Skeletal muscle satellite cell (primary cell): ENCODE data around the gene ANKRD12.

Experiments used
- H3K27me3 ChIP-seq: 2 replicates; pipeline ENCODE4 v1.7.0; 2013; ENCODE audit warnings: low read length; ENCODE audit not compliant: control insufficient read depth, insufficient read depth
- H3K36me3 ChIP-seq: 2 replicates; pipeline ENCODE4 v1.7.0; 2013; ENCODE audit warnings: mild to moderate bottlenecking, control low read depth, low read length; ENCODE audit not compliant: insufficient read depth
- H3K4me1 ChIP-seq: 2 replicates; pipeline ENCODE4 v1.7.0; 2013; ENCODE audit warnings: low read length; ENCODE audit not compliant: control insufficient read depth, insufficient read depth
- H3K4me2 ChIP-seq: 2 replicates; pipeline ENCODE4 v1.7.0; 2013; ENCODE audit warnings: mild to moderate bottlenecking, low read length
- H3K4me3 ChIP-seq: 2 replicates; pipeline ENCODE4 v1.7.0; 2013; ENCODE audit warnings: low read length
- H3K9ac ChIP-seq: 2 replicates; pipeline ENCODE4 v1.7.0; 2013; ENCODE audit warnings: mild to moderate bottlenecking, low read depth, low read length, moderate library complexity
- H3K9me3 ChIP-seq: replicated peaks from 2 replicates; pipeline ENCODE4 v1.7.0; 2013; ENCODE audit warnings: mild to moderate bottlenecking, control low read depth, low read length

Gene ANKRD12

GRCh38 chr18:9108911-9109310 lies 27.7 kb upstream of the ANKRD12 start:
- peak overlapping the region; percentile 51 for H3K9ac ChIP-seq
- H3K4me1 ChIP-seq, result peaks cover 69% of the 10 kb centered on the region
- no peaks in the 10 kb centered on the region for H3K27me3 ChIP-seq
- no peak overlapping the region for H3K4me3 ChIP-seq
- peak overlapping the region; percentile 53 for H3K4me2 ChIP-seq
- no peaks in the 10 kb centered on the region for H3K9me3 ChIP-seq
- peaks cover 9% of the 10 kb centered on the region for H3K36me3 ChIP-seq

GRCh38 chr18:9109523-9109922 lies 27.1 kb upstream of the ANKRD12 start:
- H3K4me3 ChIP-seq, result no peak overlapping the region
- H3K9ac ChIP-seq, result peak overlapping the region; percentile 51
- H3K9me3 ChIP-seq, result no peaks in the 10 kb centered on the region
- H3K27me3 ChIP-seq, result no peaks in the 10 kb centered on the region
- peaks cover 9% of the 10 kb centered on the region for H3K36me3 ChIP-seq
- peaks cover 64% of the 10 kb centered on the region for H3K4me1 ChIP-seq
- peak overlapping the region; percentile 53 for H3K4me2 ChIP-seq

GRCh38 chr18:9113468-9114149 lies 23.0 kb upstream of the ANKRD12 start:
- Histone ChIP-seq H3K9ac (no peak overlapping the region), H3K36me3 (peaks cover 15% of the 10 kb centered on the region), H3K4me1 (peaks cover 67% of the 10 kb centered on the region), H3K27me3 (no peaks in the 10 kb centered on the region), H3K4me3 (no peak overlapping the region), H3K9me3 (no peaks in the 10 kb centered on the region), H3K4me2 (no peak overlapping the region)

GRCh38 chr18:9115984-9116383 lies 20.6 kb upstream of the ANKRD12 start:
- peaks cover 33% of the 10 kb centered on the region for H3K36me3 ChIP-seq
- H3K4me3 ChIP-seq, result no peak overlapping the region
- H3K4me1 ChIP-seq, result peaks cover 53% of the 10 kb centered on the region
- H3K4me2 ChIP-seq, result peak overlapping the region; percentile 28
- H3K9ac ChIP-seq, result peak overlapping the region; percentile 28
- H3K27me3 ChIP-seq, result no peaks in the 10 kb centered on the region
- H3K9me3 ChIP-seq, result no peaks in the 10 kb centered on the region

DNA sequence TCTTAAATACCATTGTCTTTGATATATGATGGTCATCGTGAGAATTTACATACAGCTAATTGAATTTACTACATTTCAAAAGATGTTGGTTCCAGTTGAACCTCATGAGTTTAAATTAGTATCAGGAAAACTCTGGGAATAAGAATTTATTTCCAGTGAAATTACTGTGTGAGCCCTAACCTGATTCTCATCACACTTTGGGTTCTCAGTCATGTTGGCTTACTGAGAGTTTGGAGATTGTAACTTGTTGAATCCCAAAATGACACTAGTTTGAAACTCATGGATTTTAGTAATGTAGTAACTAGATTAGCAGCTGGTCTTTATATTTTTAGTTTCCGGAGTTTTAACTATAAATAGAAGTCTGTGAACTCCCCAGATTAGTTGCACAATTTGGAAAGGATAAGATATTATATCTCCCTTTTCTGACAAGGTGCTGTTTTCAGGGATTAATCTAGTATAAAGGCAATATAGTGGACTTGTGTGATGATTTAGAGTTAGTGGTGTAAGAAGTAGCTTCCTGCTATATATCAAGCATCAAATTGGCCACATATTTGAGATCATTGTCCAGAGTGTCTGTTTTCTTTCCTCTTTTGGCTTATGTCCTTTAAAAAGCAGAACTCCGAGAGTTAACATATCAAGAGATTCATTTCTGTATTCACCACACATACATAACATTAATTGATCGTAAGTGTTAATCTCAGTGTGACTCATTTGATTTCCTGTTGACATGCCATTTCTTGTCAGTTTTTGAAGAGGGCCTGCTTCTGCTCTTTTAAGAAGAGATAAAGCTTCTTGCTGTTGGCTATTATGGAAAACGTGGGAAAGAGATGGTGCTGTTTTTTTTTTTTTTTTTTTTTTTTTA lies 18.4 kb upstream of the ANKRD12 start:
- peak overlapping the region; percentile 60 for H3K4me3 ChIP-seq

GRCh38 chr18:9120796-9121195 lies 15.8 kb upstream of the ANKRD12 start:
- H3K4me1 ChIP-seq, result peaks cover 46% of the 10 kb centered on the region
- H3K4me2 ChIP-seq, result no peak overlapping the region
- H3K4me3 ChIP-seq, result no peak overlapping the region
- no peak overlapping the region for H3K9ac ChIP-seq
- no peaks in the 10 kb centered on the region for H3K27me3 ChIP-seq
- no peaks in the 10 kb centered on the region for H3K9me3 ChIP-seq
- H3K36me3 ChIP-seq, result peaks cover 52% of the 10 kb centered on the region

More for the DNA sequence above, 18.4 kb upstream of the ANKRD12 start:
- H3K9ac ChIP-seq, result peak overlapping the region; percentile 56
- no peaks in the 10 kb centered on the region for H3K27me3 ChIP-seq
- peaks cover 44% of the 10 kb centered on the region for H3K36me3 ChIP-seq
- H3K4me2 ChIP-seq, result peak overlapping the region; percentile 78
- H3K4me1 ChIP-seq, result peaks cover 49% of the 10 kb centered on the region
- no peaks in the 10 kb centered on the region for H3K9me3 ChIP-seq

- H3K4me3 ChIP-seq, result no peak overlapping the region
- peaks cover 20% of the 10 kb centered on the region for H3K4me1 ChIP-seq
- no peaks in the 10 kb centered on the region for H3K9me3 ChIP-seq
- H3K4me2 ChIP-seq, result no peak overlapping the region
- peaks cover 73% of the 10 kb centered on the region for H3K36me3 ChIP-seq
- no peak overlapping the region for H3K9ac ChIP-seq
- H3K27me3 ChIP-seq, result no peaks in the 10 kb centered on the region
Observed at GRCh38 chr18:9123520-9123919, 13.1 kb upstream of the ANKRD12 start.

DNA sequence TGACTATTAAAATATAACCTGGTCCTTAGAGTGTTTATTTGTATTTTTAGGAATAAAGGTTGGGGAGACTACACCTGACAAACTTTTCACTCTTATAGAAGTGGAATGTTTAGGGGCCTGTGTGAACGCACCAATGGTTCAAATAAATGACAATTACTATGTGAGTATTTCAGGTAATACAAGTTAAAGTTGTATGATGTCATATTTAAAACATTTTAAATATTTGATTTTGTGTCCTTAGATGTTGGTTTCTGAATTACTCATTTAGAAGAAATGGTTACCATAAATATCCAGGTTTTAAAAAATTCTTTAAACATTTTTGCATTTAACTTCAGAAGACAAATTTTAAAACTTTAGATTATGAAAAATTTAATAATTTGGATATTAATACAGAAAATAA lies 11.8 kb upstream of the ANKRD12 start:
- Histone ChIP-seq H3K9ac (peak overlapping the region; percentile 14), H3K9me3 (no peaks in the 10 kb centered on the region), H3K4me3 (no peak overlapping the region), H3K4me1 (peaks cover 11% of the 10 kb centered on the region), H3K36me3 (peaks cover 66% of the 10 kb centered on the region), H3K4me2 (no peak overlapping the region), H3K27me3 (no peaks in the 10 kb centered on the region)

GRCh38 chr18:9126337-9126736 lies 10.2 kb upstream of the ANKRD12 start:
- H3K9ac ChIP-seq, result no peak overlapping the region
- H3K9me3 ChIP-seq, result no peaks in the 10 kb centered on the region
- no peaks in the 10 kb centered on the region for H3K27me3 ChIP-seq
- H3K36me3 ChIP-seq, result peaks cover 64% of the 10 kb centered on the region
- peaks cover 14% of the 10 kb centered on the region for H3K4me1 ChIP-seq
- no peak overlapping the region for H3K4me2 ChIP-seq
- no peak overlapping the region for H3K4me3 ChIP-seq

GRCh38 chr18:9130195-9130594 lies 6.4 kb upstream of the ANKRD12 start:
- Histone ChIP-seq H3K36me3 (peaks cover 65% of the 10 kb centered on the region), H3K4me1 (peaks cover 5% of the 10 kb centered on the region), H3K9me3 (no peaks in the 10 kb centered on the region), H3K27me3 (no peaks in the 10 kb centered on the region), H3K4me2 (no peak overlapping the region), H3K4me3 (no peak overlapping the region), H3K9ac (peak overlapping the region; percentile 9)

DNA sequence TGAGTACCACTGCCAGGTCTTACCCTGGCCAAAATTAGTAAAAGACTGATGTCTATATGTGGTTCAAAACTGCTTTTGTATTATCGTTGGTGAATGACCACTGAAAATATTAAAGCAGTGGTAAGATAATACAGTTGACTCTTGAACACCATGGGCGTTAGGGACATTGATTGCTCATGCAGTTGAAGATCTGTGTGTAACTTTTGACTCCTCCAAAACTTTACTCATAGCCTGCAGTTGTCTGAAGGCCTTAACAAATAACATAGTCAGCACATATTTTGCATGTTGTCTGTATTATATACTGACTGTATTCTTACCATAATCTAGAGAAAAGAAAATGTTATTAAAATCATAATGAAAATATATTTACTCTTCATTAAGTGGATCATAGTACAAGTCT lies 5.8 kb upstream of the ANKRD12 start:
- Histone ChIP-seq H3K4me1 (peaks cover 9% of the 10 kb centered on the region), H3K9ac (peak overlapping the region; percentile 9), H3K4me2 (peak overlapping the region; percentile 3), H3K36me3 (peaks cover 62% of the 10 kb centered on the region), H3K9me3 (no peaks in the 10 kb centered on the region), H3K27me3 (no peaks in the 10 kb centered on the region), H3K4me3 (no peak overlapping the region)
